Measurements from ENCODE around the gene FGFR2.

Gene FGFR2

DNA sequence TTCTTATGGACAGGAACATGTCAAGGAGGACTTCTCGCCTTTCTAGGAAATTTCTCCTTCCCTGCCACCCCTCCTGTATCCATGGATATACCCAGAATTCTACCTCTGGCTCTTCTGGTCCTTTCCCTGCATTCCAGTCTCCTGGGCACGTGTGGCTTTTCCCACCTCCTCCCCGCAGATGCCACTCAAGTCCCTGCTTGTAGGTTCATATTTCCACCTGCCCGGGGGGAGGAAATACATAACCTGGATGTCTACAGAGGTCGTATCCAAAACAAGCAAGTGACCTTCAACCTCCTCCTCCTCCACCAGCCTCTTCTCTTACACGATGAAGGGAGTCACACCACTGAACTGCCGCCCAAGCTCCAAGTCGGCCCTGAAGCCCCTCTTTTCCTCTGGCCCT is 20.7 kb downstream of the FGFR2 start:
- Histone ChIP-seq H3K4me1 (ENCODE audit: control insufficient read depth, low read length) (no peaks in the 10 kb centered on the region), H3K79me2 (ENCODE audit: control insufficient read depth, low read length) (no peaks in the 10 kb centered on the region), H3K36me3 (ENCODE audit: control insufficient read depth, low read length) (no peaks in the 10 kb centered on the region), H3K27ac (ENCODE audit: low read depth, low read length) (no peak overlapping the region), H3K27me3 (ENCODE audit: control insufficient read depth, low read length) (no peaks in the 10 kb centered on the region), H3F3A (ENCODE audit: control insufficient read depth, insufficient read depth) (no peaks in the 10 kb centered on the region), H3K9me3 (ENCODE audit: control insufficient read depth, insufficient read depth, low read length) (no peaks in the 10 kb centered on the region), H3K4me3 (ENCODE audit: low read length) (no peak overlapping the region), H3K9me2 (replicated peaks; ENCODE audit: control insufficient read depth, low read length) (no peaks in the 10 kb centered on the region), H4K20me1 (ENCODE audit: control insufficient read depth, insufficient read depth, low read depth, low read length) (no peaks in the 10 kb centered on the region), H3K4me2 (ENCODE audit: low read length) (no peak overlapping the region)
- no peak for TF ChIP-seq EZH2phosphoT487 (IDR thresholded peaks at IDR 0.05; ENCODE audit: borderline replicate concordance, low read length)
- TF ChIP-seq, protein P1, sequence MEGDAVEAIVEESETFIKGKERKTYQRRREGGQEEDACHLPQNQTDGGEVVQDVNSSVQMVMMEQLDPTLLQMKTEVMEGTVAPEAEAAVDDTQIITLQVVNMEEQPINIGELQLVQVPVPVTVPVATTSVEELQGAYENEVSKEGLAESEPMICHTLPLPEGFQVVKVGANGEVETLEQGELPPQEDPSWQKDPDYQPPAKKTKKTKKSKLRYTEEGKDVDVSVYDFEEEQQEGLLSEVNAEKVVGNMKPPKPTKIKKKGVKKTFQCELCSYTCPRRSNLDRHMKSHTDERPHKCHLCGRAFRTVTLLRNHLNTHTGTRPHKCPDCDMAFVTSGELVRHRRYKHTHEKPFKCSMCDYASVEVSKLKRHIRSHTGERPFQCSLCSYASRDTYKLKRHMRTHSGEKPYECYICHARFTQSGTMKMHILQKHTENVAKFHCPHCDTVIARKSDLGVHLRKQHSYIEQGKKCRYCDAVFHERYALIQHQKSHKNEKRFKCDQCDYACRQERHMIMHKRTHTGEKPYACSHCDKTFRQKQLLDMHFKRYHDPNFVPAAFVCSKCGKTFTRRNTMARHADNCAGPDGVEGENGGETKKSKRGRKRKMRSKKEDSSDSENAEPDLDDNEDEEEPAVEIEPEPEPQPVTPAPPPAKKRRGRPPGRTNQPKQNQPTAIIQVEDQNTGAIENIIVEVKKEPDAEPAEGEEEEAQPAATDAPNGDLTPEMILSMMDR (IDR thresholded peaks at IDR 0.05; ENCODE audit: low read depth, low read length, poor library complexity, severe bottlenecking): no peak

DNA sequence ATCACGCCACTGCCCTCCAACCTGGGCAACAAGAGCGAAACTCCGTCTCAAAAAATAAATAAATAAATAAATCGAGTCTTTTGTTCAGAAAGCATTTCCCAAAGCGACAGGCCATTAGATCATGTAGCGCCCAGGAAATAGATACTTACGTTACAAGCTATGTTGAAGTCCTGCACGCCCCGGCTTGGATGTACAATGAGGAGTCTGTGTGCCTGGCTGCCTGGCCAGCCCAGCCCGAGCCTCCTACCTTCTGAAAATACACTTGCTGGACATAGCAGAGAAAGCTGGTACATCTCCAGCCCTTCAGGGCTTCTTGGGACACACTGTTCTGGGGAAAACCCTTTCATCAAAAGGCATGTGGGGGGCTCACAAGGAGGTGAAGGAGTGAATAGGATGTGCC is 22.1 kb downstream of the FGFR2 start:
- H3K79me2 ChIP-seq (ENCODE audit: control insufficient read depth, low read length): no peaks in the 10 kb centered on the region
- H3K4me1 ChIP-seq (ENCODE audit: control insufficient read depth, low read length): no peaks in the 10 kb centered on the region
- TF ChIP-seq, protein P1 (IDR thresholded peaks at IDR 0.05; ENCODE audit: low read depth, low read length, poor library complexity, severe bottlenecking): no peak
- no peak for TF ChIP-seq EZH2phosphoT487 (IDR thresholded peaks at IDR 0.05; ENCODE audit: borderline replicate concordance, low read length)
- H3K9me2 ChIP-seq (replicated peaks; ENCODE audit: control insufficient read depth, low read length): no peaks in the 10 kb centered on the region
- H3K4me3 ChIP-seq (ENCODE audit: low read length): no peak overlapping the region
- H3K9me3 ChIP-seq (ENCODE audit: control insufficient read depth, insufficient read depth, low read length): no peaks in the 10 kb centered on the region
- H3K4me2 ChIP-seq (ENCODE audit: low read length): no peak overlapping the region
- H3K27me3 ChIP-seq (ENCODE audit: control insufficient read depth, low read length): no peaks in the 10 kb centered on the region
- no peaks in the 10 kb centered on the region for H4K20me1 ChIP-seq (ENCODE audit: control insufficient read depth, insufficient read depth, low read depth, low read length)
- H3K36me3 ChIP-seq (ENCODE audit: control insufficient read depth, low read length): no peaks in the 10 kb centered on the region
- no peaks in the 10 kb centered on the region for H3F3A ChIP-seq (ENCODE audit: control insufficient read depth, insufficient read depth)
- no peak overlapping the region for H3K27ac ChIP-seq (ENCODE audit: low read depth, low read length)

DNA sequence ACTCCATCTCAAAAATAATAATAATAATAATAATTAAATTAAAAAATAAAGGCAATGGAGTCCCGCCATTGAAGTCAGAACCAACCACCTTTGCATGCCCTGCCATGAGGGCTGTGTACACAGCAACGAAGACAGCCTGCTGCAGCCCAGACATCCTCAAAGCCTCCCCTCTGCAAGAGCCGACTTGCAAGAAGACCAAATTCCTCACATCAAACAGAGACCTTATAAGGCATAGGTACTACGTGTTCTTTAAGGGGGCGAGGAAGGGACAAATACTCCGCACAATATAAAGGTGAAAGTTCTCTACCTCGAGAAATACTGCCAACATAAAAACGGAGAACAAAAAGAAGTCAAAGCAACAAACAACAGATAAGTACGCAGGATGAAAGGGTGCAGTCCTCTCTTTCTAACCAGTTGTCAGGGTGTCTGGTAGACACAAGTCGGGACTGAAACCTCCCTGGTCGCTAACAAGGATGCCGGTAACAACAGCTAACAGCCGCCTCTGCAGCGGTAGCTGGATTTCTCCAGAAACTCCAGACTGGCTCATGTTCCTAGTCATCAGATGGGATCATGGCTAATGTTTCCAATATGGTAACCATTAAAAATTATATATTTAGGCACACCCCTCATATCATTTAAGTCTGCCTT is 23.6 kb downstream of the FGFR2 start:
- H3K9me3 ChIP-seq (ENCODE audit: control insufficient read depth, insufficient read depth, low read length): no peaks in the 10 kb centered on the region
- no peaks in the 10 kb centered on the region for H3K9me2 ChIP-seq (replicated peaks; ENCODE audit: control insufficient read depth, low read length)
- H3K4me1 ChIP-seq (ENCODE audit: control insufficient read depth, low read length): no peaks in the 10 kb centered on the region
- no peak overlapping the region for H3K4me2 ChIP-seq (ENCODE audit: low read length)
- no peaks in the 10 kb centered on the region for H3K36me3 ChIP-seq (ENCODE audit: control insufficient read depth, low read length)
- no peaks in the 10 kb centered on the region for H3F3A ChIP-seq (ENCODE audit: control insufficient read depth, insufficient read depth)
- no peak overlapping the region for H3K4me3 ChIP-seq (ENCODE audit: low read length)
- no peak overlapping the region for H3K27ac ChIP-seq (ENCODE audit: low read depth, low read length)
- no peaks in the 10 kb centered on the region for H4K20me1 ChIP-seq (ENCODE audit: control insufficient read depth, insufficient read depth, low read depth, low read length)
- H3K79me2 ChIP-seq (ENCODE audit: control insufficient read depth, low read length): no peaks in the 10 kb centered on the region
- no peaks in the 10 kb centered on the region for H3K27me3 ChIP-seq (ENCODE audit: control insufficient read depth, low read length)
- no peak for TF ChIP-seq EZH2phosphoT487 (IDR thresholded peaks at IDR 0.05; ENCODE audit: borderline replicate concordance, low read length)

DNA sequence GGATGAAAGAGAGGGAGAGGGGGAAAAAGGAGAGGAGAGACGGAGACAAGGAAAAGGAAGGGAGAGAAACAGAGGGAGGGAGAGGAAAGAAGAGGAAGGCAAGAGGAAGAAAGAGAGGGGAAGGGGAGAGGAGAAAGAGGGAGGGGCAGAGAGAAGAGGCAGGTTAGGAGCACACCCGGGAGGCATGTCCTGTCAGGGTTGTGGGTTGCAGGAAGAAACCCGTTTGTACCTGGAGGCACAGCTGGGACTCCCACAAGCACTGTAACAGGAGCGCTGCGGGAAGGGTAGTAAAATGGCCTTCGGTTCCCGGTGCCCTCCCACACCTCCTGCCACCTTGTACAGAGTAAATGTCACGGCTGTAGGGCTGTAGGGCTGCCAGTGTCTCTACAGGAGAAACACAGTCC is 24.7 kb downstream of the FGFR2 start:
- Histone ChIP-seq H3K27me3 (ENCODE audit: control insufficient read depth, low read length) (no peaks in the 10 kb centered on the region), H3F3A (ENCODE audit: control insufficient read depth, insufficient read depth) (no peaks in the 10 kb centered on the region), H3K9me2 (replicated peaks; ENCODE audit: control insufficient read depth, low read length) (no peaks in the 10 kb centered on the region), H3K9me3 (ENCODE audit: control insufficient read depth, insufficient read depth, low read length) (no peaks in the 10 kb centered on the region), H3K79me2 (ENCODE audit: control insufficient read depth, low read length) (no peaks in the 10 kb centered on the region), H4K20me1 (ENCODE audit: control insufficient read depth, insufficient read depth, low read depth, low read length) (no peaks in the 10 kb centered on the region), H3K4me1 (ENCODE audit: control insufficient read depth, low read length) (no peaks in the 10 kb centered on the region), H3K27ac (ENCODE audit: low read depth, low read length) (no peak overlapping the region), H3K36me3 (ENCODE audit: control insufficient read depth, low read length) (no peaks in the 10 kb centered on the region), H3K4me3 (ENCODE audit: low read length) (no peak overlapping the region), H3K4me2 (ENCODE audit: low read length) (no peak overlapping the region)
- no peak for TF ChIP-seq EZH2phosphoT487 (IDR thresholded peaks at IDR 0.05; ENCODE audit: borderline replicate concordance, low read length)
